Measurements from ENCODE around the gene PPP1R13B.

GRCh38 chr14:103763730-103764488 lies 83.5 kb downstream of the PPP1R13B start:
- TF ChIP-seq CTCF (conservative IDR thresholded peaks at IDR 0.05; ENCODE audit: low read depth in 2 of 2) (no peak), EZH2phosphoT487 (IDR thresholded peaks at IDR 0.05; ENCODE audit: unreplicated experiment) (no peak), REST (IDR thresholded peaks at IDR 0.05; ENCODE audit: unreplicated experiment) (no peak), EZH2 (IDR thresholded peaks at IDR 0.05; ENCODE audit: low read depth, unreplicated experiment) (no peak), ETS1 (IDR thresholded peaks at IDR 0.05) (no peak), POLR2AphosphoS5 (IDR thresholded peaks at IDR 0.05; ENCODE audit: low read depth) (no peak), JUNB (IDR thresholded peaks at IDR 0.05; ENCODE audit: unreplicated experiment) (no peak), ZNF331 (CRISPR knock-in tag; IDR thresholded peaks at IDR 0.05; ENCODE audit: low read depth) (no peak), NANOG (IDR thresholded peaks at IDR 0.05; ENCODE audit: borderline replicate concordance) (no peak), CREB1 (CRISPR knock-in tag; IDR thresholded peaks at IDR 0.05; ENCODE audit: low read depth) (no peak), STAT1 (IDR thresholded peaks at IDR 0.05; ENCODE audit: unreplicated experiment) (no peak), ZNF114 (CRISPR knock-in tag; IDR thresholded peaks at IDR 0.05) (no peak)

All from GM23338 (cell line).